ENCODE measurements around the gene KDM6A.
"Not testable (repeated sequence)": the region's sequence is repeated elsewhere in the genome, so short reads cannot be mapped to it uniquely, and the experiment has no call there.

The KDM6A gene

DNA sequence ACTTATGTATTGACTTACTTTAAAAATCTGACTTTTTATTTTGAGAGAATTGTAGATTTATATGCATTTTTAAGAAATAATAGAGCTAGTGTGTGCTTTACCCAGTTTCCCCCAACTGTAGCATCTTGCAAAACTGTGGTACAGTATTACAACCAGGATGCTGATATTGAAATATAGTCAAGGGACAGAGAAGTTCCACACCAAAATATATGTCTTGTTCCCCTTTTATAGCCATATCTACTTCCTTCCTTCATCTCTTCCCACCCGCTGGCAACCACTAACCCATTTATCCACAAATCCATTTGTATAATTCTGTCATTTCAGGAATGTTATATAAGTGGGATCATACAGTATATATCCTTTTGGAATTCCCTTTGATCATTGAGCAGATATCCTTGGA is 16.8 kb downstream of the KDM6A start:
- no CpG with 5 or more reads among the region's 1 CpG for WGBS
- no peaks in the 10 kb centered on the region for H3K9me3 ChIP-seq (ENCODE audit: insufficient read depth, low read depth, low read length)
- no peak overlapping the region for H3K27ac ChIP-seq (ENCODE audit: low read depth, low read length)
- no peaks in the 10 kb centered on the region for H3K36me3 ChIP-seq (ENCODE audit: insufficient read depth, low read length)
- H3K9ac ChIP-seq (ENCODE audit: low read depth, low read length): no peak overlapping the region
- no peaks in the 10 kb centered on the region for H3K4me1 ChIP-seq (ENCODE audit: insufficient read depth, low read length)
- H3K27me3 ChIP-seq (ENCODE audit: insufficient read depth, low read length): no peaks in the 10 kb centered on the region
- H3K4me3 ChIP-seq (ENCODE audit: low read length): no peak overlapping the region

DNA sequence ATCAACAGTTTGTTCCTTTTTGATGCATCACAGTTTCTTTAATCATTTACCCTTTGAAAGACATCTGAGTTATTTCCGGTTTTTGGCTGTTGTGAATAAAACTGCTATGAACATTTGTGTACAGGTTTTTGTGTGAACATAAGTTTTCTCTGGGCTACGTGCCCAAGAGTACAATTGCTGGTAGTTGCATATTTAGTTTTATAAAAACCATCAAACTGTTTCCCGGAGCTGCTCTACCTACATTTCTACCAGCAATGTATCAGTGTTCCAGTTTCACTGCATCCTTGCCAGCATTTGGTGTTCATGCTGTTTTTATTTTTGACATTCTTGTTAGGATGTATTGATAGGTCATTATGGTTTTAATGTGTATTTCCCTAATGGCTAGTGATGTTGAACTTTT is 17.3 kb downstream of the KDM6A start:
- H3K9me3 ChIP-seq (ENCODE audit: insufficient read depth, low read depth, low read length): no peaks in the 10 kb centered on the region
- no peak overlapping the region for H3K27ac ChIP-seq (ENCODE audit: low read depth, low read length)
- no peaks in the 10 kb centered on the region for H3K36me3 ChIP-seq (ENCODE audit: insufficient read depth, low read length)
- H3K27me3 ChIP-seq (ENCODE audit: insufficient read depth, low read length): no peaks in the 10 kb centered on the region
- H3K4me3 ChIP-seq (ENCODE audit: low read length): no peak overlapping the region
- no peaks in the 10 kb centered on the region for H3K4me1 ChIP-seq (ENCODE audit: insufficient read depth, low read length)
- H3K9ac ChIP-seq (ENCODE audit: low read depth, low read length): no peak overlapping the region
- 92% methylated on average over 2 of the region's 3 CpGs for WGBS

DNA sequence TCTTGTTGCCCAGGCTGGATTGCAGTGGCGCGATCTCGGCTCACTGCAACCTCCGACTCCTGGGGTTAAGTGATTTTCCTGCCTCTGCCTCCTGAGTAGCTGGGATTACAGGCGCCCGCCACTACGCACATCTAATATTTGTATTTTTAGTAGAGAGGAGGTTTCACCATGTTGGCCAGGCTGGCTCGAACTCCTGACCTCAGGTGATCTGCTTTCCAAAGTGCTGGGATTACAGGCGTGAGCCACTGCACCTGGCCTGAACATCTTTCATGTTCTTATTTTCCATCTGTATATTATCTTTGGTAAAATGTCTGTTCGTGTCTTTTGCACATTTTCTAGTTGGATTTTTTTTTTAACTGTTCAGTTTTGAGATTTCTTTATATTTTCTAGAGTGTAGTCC is 17.7 kb downstream of the KDM6A start:
- WGBS: 99% methylated on average over 8 of the region's 10 CpGs
- not testable (repeated sequence) for H3K27ac ChIP-seq (ENCODE audit: low read depth, low read length); H3K9ac ChIP-seq (ENCODE audit: low read depth, low read length)

DNA sequence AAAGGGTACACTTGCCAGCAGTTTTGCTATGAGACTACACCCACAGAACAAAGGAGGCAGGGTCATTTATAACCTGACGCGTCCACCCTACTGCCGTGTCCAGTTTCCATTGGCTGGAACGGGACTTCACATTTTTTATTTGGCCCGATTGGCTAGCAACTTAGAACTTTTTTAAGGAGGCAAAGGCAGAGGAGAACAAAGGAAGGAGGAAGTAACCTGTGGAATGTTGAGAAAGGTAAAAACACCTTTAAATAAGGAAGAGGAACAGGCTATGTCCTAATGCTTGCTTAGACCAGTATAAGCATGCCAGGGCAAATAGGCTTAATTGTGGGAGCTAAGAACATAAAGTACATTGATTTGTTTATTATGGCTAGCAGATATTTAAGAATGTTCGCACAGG is 18.7 kb downstream of the KDM6A start:
- Histone ChIP-seq H3K27me3 (ENCODE audit: insufficient read depth, low read length) (no peaks in the 10 kb centered on the region), H3K9me3 (ENCODE audit: insufficient read depth, low read depth, low read length) (no peaks in the 10 kb centered on the region), H3K36me3 (ENCODE audit: insufficient read depth, low read length) (no peaks in the 10 kb centered on the region), H3K4me3 (ENCODE audit: low read length) (no peak overlapping the region), H3K4me1 (ENCODE audit: insufficient read depth, low read length) (no peaks in the 10 kb centered on the region), H3K27ac (ENCODE audit: low read depth, low read length) (no peak overlapping the region), H3K9ac (ENCODE audit: low read depth, low read length) (no peak overlapping the region)
- 94% methylated on average over 5 of the region's 6 CpGs for WGBS

More for the DNA sequence above, 17.7 kb downstream of the KDM6A start:
- H3K36me3 ChIP-seq (ENCODE audit: insufficient read depth, low read length); H3K4me1 ChIP-seq (ENCODE audit: insufficient read depth, low read length); H3K9me3 ChIP-seq (ENCODE audit: insufficient read depth, low read depth, low read length); H3K27me3 ChIP-seq (ENCODE audit: insufficient read depth, low read length); H3K4me3 ChIP-seq (ENCODE audit: low read length): not testable (repeated sequence)

DNA sequence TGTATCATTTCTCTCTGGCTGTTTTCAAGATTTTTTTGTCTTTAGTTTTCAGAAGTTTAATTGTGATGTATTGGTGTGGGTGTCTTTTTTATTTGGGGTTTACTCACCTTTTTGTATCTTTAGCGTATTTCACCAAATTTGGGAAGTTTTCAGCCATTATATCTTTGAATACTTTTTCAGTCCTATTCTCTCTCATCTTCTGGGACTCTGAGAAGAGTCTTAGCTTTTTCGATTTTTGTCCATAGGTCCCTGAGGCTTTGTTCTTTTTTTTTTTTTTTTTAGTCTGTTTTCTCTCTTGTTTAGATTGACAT is 23.8 kb downstream of the KDM6A start:
- Histone ChIP-seq H3K36me3 (ENCODE audit: insufficient read depth, low read length) (no peaks in the 10 kb centered on the region), H3K4me3 (ENCODE audit: low read length) (no peak overlapping the region)
- no CpG with 5 or more reads among the region's 2 CpGs for WGBS

DNA sequence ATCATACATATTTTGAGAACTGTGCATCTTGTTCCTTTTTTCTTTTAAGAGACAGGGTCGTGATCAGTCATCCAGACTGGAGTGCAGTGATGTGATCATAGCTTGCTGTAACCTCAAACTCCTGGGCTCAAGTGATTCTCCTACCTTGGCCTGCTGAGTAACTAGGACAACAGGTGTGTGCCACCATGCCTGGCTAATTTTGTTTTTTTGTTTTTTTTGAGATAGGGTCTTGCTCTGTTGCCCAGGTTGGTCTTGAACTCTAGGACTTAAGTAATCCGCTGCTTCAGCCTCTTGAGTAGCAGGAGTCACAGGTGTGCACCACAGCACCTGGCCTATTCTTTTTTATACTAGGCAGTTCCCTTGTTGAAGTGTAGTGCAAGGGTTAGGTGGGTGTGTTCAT is 24.6 kb downstream of the KDM6A start:
- Histone ChIP-seq H3K27me3 (ENCODE audit: insufficient read depth, low read length) (no peaks in the 10 kb centered on the region), H3K36me3 (ENCODE audit: insufficient read depth, low read length) (no peaks in the 10 kb centered on the region), H3K4me3 (ENCODE audit: low read length) (no peak overlapping the region), H3K4me1 (ENCODE audit: insufficient read depth, low read length) (peaks cover 7% of the 10 kb centered on the region; the same call in 1 of the 2 replicates), H3K27ac (ENCODE audit: low read depth, low read length) (no peak overlapping the region), H3K9me3 (ENCODE audit: insufficient read depth, low read depth, low read length) (no peaks in the 10 kb centered on the region), H3K9ac (ENCODE audit: low read depth, low read length) (no peak overlapping the region)
- WGBS: 91% methylated on average over 2 of the region's 2 CpGs

More for the DNA sequence above, 23.8 kb downstream of the KDM6A start:
- Histone ChIP-seq H3K27me3 (ENCODE audit: insufficient read depth, low read length) (no peaks in the 10 kb centered on the region), H3K9ac (ENCODE audit: low read depth, low read length) (no peak overlapping the region), H3K9me3 (ENCODE audit: insufficient read depth, low read depth, low read length) (no peaks in the 10 kb centered on the region), H3K27ac (ENCODE audit: low read depth, low read length) (no peak overlapping the region), H3K4me1 (ENCODE audit: insufficient read depth, low read length) (peaks cover 7% of the 10 kb centered on the region; the same call in 1 of the 2 replicates)

DNA sequence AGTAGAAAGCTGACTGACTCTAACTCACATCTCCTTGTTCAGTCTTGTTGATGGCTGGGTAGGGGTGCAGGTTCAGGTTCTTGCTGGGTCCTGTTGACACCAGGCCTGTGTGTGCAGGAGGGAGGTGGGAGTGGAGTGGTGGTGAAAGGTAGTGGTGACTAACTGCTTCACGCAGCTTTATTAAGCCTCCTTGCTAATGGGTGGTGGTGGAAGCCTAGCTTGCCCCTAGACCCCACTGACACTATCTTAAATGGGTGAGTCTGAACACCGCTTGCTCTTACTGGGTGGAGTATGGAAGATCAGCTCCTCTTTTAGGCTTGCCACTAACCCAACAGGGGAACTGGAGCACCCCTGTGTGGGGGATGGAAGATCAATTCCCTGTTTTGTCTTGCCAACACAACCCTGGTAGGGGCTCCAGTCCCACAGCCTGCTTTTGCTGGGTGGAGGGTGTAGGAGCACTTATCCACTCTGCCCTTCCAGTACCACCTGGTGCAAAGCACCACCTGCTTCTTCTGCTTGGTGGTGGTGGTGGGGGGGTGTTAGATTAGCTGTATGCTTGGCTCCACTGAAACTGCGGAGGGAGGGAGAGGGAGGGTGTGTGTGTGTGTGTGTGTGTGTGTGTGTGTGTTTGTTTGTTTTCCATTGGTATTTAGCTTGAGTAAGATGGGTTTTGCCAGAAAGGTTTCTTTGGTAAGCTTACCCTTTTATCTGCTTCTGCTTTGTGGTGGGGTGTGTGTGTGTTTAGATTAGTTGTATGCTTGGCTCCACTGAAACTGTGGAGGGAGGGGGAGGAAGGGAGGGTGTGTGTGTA is 25.6 kb downstream of the KDM6A start:
- no peaks in the 10 kb centered on the region for H3K36me3 ChIP-seq (ENCODE audit: insufficient read depth, low read length)
- no peak overlapping the region for H3K4me3 ChIP-seq (ENCODE audit: low read length)
- H3K9ac ChIP-seq (ENCODE audit: low read depth, low read length): no peak overlapping the region
- WGBS: 67% methylated on average over 3 of the region's 3 CpGs
- H3K27me3 ChIP-seq (ENCODE audit: insufficient read depth, low read length): no peaks in the 10 kb centered on the region
- H3K27ac ChIP-seq (ENCODE audit: low read depth, low read length): no peak overlapping the region
- no peaks in the 10 kb centered on the region for H3K9me3 ChIP-seq (ENCODE audit: insufficient read depth, low read depth, low read length)
- peaks cover 7% of the 10 kb centered on the region; the same call in 1 of the 2 replicates for H3K4me1 ChIP-seq (ENCODE audit: insufficient read depth, low read length)

DNA sequence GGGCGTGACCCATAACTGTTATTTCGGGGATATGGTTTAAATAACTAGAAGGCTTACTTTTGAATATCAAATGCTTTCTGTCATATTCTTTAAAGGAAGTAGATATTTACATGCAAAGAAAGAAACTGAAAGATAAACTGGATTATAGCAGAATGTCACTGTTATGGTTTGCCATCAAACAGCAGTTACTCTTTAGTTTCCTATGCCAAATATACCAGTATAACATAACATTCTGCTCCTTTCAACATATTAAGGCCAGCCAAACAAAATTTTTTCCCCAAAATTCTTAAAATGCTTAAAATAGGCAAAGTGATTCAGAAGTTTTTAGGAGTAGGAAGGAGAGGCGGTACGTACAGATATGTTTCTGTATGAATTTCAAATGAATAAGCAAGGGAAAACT is 27.0 kb downstream of the KDM6A start:
- Histone ChIP-seq H3K27me3 (ENCODE audit: insufficient read depth, low read length) (no peaks in the 10 kb centered on the region), H3K4me3 (ENCODE audit: low read length) (no peak overlapping the region)

DNA sequence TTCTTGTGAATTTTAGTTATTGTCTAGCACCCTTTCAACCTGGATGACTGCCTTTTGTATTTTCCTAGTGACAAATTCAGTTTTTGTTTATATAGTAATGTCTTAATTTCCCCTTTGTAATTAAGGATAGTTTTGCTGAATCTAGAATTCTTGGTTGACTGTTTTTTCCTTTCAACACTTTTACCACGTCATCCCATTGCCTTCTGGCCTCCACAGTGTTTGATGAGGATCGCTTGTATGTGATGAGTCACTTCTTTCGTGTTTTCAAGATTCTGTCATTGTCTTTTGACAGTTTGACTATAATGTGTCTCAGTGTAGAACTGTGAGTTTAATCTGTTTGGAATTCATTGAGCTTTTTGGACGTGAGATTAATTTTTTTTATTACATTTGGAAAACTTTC is 30.1 kb downstream of the KDM6A start:
- WGBS: 66% methylated on average over 2 of the region's 4 CpGs
- Histone ChIP-seq H3K4me1 (ENCODE audit: insufficient read depth, low read length) (peaks cover 23% of the 10 kb centered on the region; the same call in 1 of the 2 replicates), H3K9me3 (ENCODE audit: insufficient read depth, low read depth, low read length) (no peaks in the 10 kb centered on the region), H3K36me3 (ENCODE audit: insufficient read depth, low read length) (no peaks in the 10 kb centered on the region), H3K9ac (ENCODE audit: low read depth, low read length) (no peak overlapping the region), H3K27me3 (ENCODE audit: insufficient read depth, low read length) (no peaks in the 10 kb centered on the region), H3K4me3 (ENCODE audit: low read length) (no peak overlapping the region), H3K27ac (ENCODE audit: low read depth, low read length) (no peak overlapping the region)

More for the DNA sequence above, 27.0 kb downstream of the KDM6A start:
- Histone ChIP-seq H3K27ac (ENCODE audit: low read depth, low read length) (no peak overlapping the region), H3K36me3 (ENCODE audit: insufficient read depth, low read length) (no peaks in the 10 kb centered on the region), H3K4me1 (ENCODE audit: insufficient read depth, low read length) (peaks cover 20% of the 10 kb centered on the region; the same call in 1 of the 2 replicates), H3K9ac (ENCODE audit: low read depth, low read length) (no peak overlapping the region), H3K9me3 (ENCODE audit: insufficient read depth, low read depth, low read length) (no peaks in the 10 kb centered on the region)
- 84% methylated on average over 2 of the region's 4 CpGs for WGBS

DNA sequence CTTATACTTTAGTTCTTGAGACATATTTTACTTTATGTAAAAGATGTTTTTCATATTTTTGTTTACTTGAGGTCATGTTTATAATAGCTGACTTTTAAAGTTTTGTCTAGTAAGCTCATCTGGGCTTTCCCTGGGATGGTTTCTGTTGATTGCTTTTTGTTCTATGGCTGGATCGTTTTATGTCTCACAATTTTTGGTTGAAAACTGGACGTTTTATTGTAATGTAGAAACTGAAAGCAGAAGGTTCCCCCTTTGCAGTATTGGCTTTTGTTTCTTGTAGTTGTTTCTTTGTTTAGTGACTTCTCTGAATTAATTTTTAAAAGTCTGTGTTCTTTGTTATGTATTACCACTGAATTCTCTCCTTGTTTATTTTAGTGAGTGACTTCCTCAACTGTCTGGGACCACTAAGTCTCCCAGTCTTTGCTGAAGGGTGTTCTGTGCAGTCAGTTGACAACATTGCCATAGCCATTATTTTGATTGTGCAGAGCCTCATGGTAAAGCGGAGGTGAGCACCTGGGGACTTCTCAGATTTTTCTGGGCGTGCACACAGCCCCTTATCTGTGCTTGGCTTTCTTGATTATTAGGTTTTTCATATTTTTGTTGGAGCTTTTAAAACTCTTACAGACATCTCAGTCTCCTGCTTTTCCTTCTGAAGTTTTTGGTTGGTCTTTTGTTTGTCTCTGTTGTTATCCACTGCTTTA is 31.0 kb downstream of the KDM6A start:
- Histone ChIP-seq H3K4me1 (ENCODE audit: insufficient read depth, low read length) (peaks cover 16% of the 10 kb centered on the region; the same call in 1 of the 2 replicates), H3K9me3 (ENCODE audit: insufficient read depth, low read depth, low read length) (no peaks in the 10 kb centered on the region), H3K36me3 (ENCODE audit: insufficient read depth, low read length) (no peaks in the 10 kb centered on the region), H3K4me3 (ENCODE audit: low read length) (no peak overlapping the region), H3K9ac (ENCODE audit: low read depth, low read length) (no peak overlapping the region), H3K27me3 (ENCODE audit: insufficient read depth, low read length) (no peaks in the 10 kb centered on the region), H3K27ac (ENCODE audit: low read depth, low read length) (peak overlapping the region; percentile 82)
- WGBS: 53% methylated on average over 4 of the region's 4 CpGs

DNA sequence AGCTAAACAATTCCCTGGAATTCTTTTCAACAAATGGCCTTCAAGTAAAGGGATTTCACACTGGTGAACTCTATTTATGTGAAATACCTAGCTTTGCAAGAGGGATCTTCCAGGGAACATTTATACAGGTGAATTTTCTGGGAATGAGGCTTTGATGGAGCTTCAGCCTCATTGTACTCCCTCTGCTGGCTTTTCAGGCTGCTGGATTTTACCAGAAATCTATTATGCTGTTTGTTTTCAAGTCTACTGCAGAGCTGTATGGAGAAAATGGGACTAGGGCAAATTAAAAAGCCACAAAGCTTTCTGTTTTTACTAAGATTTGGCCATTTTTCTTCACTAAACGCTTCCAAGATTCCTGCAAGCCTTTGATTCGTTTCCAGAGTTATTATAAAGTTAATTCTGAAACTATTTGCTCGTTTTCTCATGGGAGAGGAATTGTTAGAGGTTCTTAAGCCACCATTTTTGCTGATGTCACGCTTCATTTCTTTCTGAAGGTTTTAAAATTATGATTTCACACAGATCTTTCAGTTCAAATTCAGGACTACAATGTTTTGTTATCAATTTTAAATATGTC is 31.6 kb downstream of the KDM6A start:
- Histone ChIP-seq H3K4me1 (ENCODE audit: insufficient read depth, low read length) (peaks cover 16% of the 10 kb centered on the region; the same call in 1 of the 2 replicates), H3K27me3 (ENCODE audit: insufficient read depth, low read length) (no peaks in the 10 kb centered on the region), H3K36me3 (ENCODE audit: insufficient read depth, low read length) (no peaks in the 10 kb centered on the region), H3K4me3 (ENCODE audit: low read length) (no peak overlapping the region), H3K9me3 (ENCODE audit: insufficient read depth, low read depth, low read length) (no peaks in the 10 kb centered on the region), H3K9ac (ENCODE audit: low read depth, low read length) (no peak overlapping the region), H3K27ac (ENCODE audit: low read depth, low read length) (peak overlapping the region; percentile 82)
- 95% methylated on average over 3 of the region's 4 CpGs for WGBS
